K562 (cell line): ENCODE data around the gene FRMPD4. TPM values are rescaled to one million over a fixed set of nuclear protein-coding genes. Genes with fewer than 3 reads are reported as not detected.

Experiments used
- ATAC-seq: fragments of 200-7000 bp; cut with Tn5 transposase; 3 replicates; pipeline ENCODE4 v1.9.1; 2020; ENCODE audit warnings: moderate library complexity
- BruUV-seq: library from RNA; stranded (reverse); fragments of 400-500 nt; replicated peaks from 2 replicates; lab custom pipeline; 2021; lab: Mats Ljungman, UMichigan
- CTCF ChIA-PET: fragments of 300-600 bp; formaldehyde crosslinking; extraction: SDS; loops from one replicate; lab custom pipeline; 2021; ENCODE audit warnings: low intra/inter-chr PET ratio; lab: Yijun Ruan, JAX
- POLR2A ChIA-PET: fragments of 300-600, 350-650 bp; sonication (Branson Sonifier 250); formaldehyde crosslinking; extraction: SDS; loops from one replicate; lab custom pipeline; 2021; ENCODE audit warnings: antibody characterized with exemption, inconsistent platforms; lab: Yijun Ruan, JAX
- DNase-seq, 4 experiments: peaks; one replicate each; pipeline versions ENCODE4 v3.0.0 to v3.0.0-alpha.2; 2011 to 2018; ENCODE audit warnings: low spot score in 3 of 4, mixed read lengths in 3 of 4; ENCODE audit errors: extremely low read depth in 1 of 4
- FAIRE-seq: peaks from 2 replicates; lab custom pipeline; 2011; peaks lifted over from hg19 to GRCh38; lab: Jason Lieb, UNC
- H2AFZ ChIP-seq: 2 replicates; pipeline ENCODE4 v1.6.0; 2011; ENCODE audit warnings: low read depth, low read length, control low read depth, inconsistent platforms
- H3K27ac ChIP-seq: fragments of 200-600 bp; 3 replicates; pipeline ENCODE4 v1.8.0; 2011; ENCODE audit warnings: low read depth, mild to moderate bottlenecking, control low read depth, inconsistent platforms, low read length, moderate library complexity, mixed read lengths; ENCODE audit errors: extremely low read depth
- H3K27me3 ChIP-seq, 2 experiments: fragments of 300-600 bp in 1 of 2; 2 replicates in 1 of 2; 3 replicates in 1 of 2; pipeline versions ENCODE4 v1.6.0 to v1.8.0; 2011; ENCODE audit warnings: inconsistent platforms in 2 of 2, low read length in 2 of 2, mild to moderate bottlenecking in 1 of 2, mixed read lengths in 1 of 2, moderate library complexity in 1 of 2; ENCODE audit not compliant: control insufficient read depth in 2 of 2, insufficient read depth in 2 of 2
- H3K36me3 ChIP-seq: fragments of 300-600 bp; 3 replicates; pipeline ENCODE4 v1.8.0; 2011; ENCODE audit warnings: mild to moderate bottlenecking, low read length, inconsistent platforms; ENCODE audit not compliant: control insufficient read depth, insufficient read depth
- H3K4me1 ChIP-seq, 2 experiments: fragments of 200-600 bp in 1 of 2; replicated peaks in 1 of 2; 2 replicates in 1 of 2; 3 replicates in 1 of 2; pipeline versions ENCODE4 v1.5.1 to v1.8.0; 2011; ENCODE audit warnings: inconsistent platforms in 2 of 2, low read length in 2 of 2, mild to moderate bottlenecking in 1 of 2, mixed read lengths in 1 of 2, moderate library complexity in 1 of 2; ENCODE audit not compliant: control insufficient read depth in 2 of 2, insufficient read depth in 2 of 2
- H3K4me2 ChIP-seq: 2 replicates; pipeline ENCODE4 v1.6.1; 2011; ENCODE audit warnings: low read length, control low read depth, inconsistent platforms, mixed read lengths; ENCODE audit not compliant: insufficient read depth
- H3K4me3 ChIP-seq: fragments of 200-600 bp; sonication (generic), shearing (Covaris generic); 2 replicates; pipeline ENCODE4 v1.5.1; 2016; ENCODE audit warnings: control low read depth, inconsistent platforms
- H3K79me2 ChIP-seq: fragments of 200-600 bp; 3 replicates; pipeline ENCODE4 v1.8.0; 2011; ENCODE audit warnings: low read length, inconsistent platforms; ENCODE audit not compliant: control insufficient read depth, insufficient read depth
- H3K9ac ChIP-seq, 2 experiments: 2 replicates each; pipeline versions ENCODE4 v1.6.0 to v1.6.1; 2011; ENCODE audit warnings: low read depth in 2 of 2, low read length in 2 of 2, control low read depth in 1 of 2, inconsistent platforms in 1 of 2, mild to moderate bottlenecking in 1 of 2, mixed read lengths in 1 of 2; ENCODE audit not compliant: insufficient read depth in 1 of 2
- H3K9me1 ChIP-seq: one replicate; pipeline ENCODE4 v1.6.0; 2011; ENCODE audit warnings: inconsistent platforms, mild to moderate bottlenecking, low read length, moderate library complexity; ENCODE audit not compliant: control insufficient read depth, insufficient read depth
- H3K9me3 ChIP-seq: replicated peaks from 2 replicates; pipeline ENCODE4 v1.5.1; 2011; ENCODE audit warnings: low read depth, low read length, inconsistent platforms; ENCODE audit not compliant: control insufficient read depth, insufficient read depth
- H4K20me1 ChIP-seq: replicated peaks from 2 replicates; pipeline ENCODE4 v1.6.1; 2011; ENCODE audit warnings: low read length, inconsistent platforms, mixed read lengths; ENCODE audit not compliant: control insufficient read depth, insufficient read depth
- BRD9 ChIP-seq: fragments of 450-650 bp; IDR thresholded peaks from 2 replicates; pipeline ENCODE4 v1.6.1; 2018; ENCODE audit warnings: low read depth; ENCODE audit not compliant: partially characterized antibody
- CTCF ChIP-seq, 3 experiments: IDR thresholded peaks in 2 of 3; conservative IDR thresholded peaks in 1 of 3; 2 replicates each; pipeline ENCODE4 v1.5.1; 2011 to 2012; ENCODE audit warnings: low read length in 3 of 3, mild to moderate bottlenecking in 3 of 3, control low read depth in 2 of 3, improper control_type of control experiment in 1 of 3, inconsistent platforms in 1 of 3, low read depth in 1 of 3, mixed read lengths in 1 of 3, moderate library complexity in 1 of 3; ENCODE audit not compliant: insufficient read depth in 2 of 3
- DLX4 ChIP-seq: fragments of 250-450 bp; sonication (Bioruptor Pico); IDR thresholded peaks from 2 replicates; pipeline ENCODE4 v1.6.1; 2021; ENCODE audit warnings: mild to moderate bottlenecking
- FOSL1 ChIP-seq: fragments of 200-800 bp; sonication (Bioruptor generic); conservative IDR thresholded peaks from 2 replicates; pipeline ENCODE4 v1.6.1; 2016; ENCODE audit warnings: missing genetic modification characterization, missing compliant biosample characterization
- HDAC6 ChIP-seq: IDR thresholded peaks from 2 replicates; pipeline ENCODE4 v1.6.1; 2012; ENCODE audit warnings: low read depth, mild to moderate bottlenecking, control low read depth, inconsistent platforms, low read length, moderate library complexity
- IRF2 ChIP-seq: sonication (generic); formaldehyde crosslinking; IDR thresholded peaks from 2 replicates; pipeline ENCODE4 v1.8.1; 2022; ENCODE audit warnings: mild to moderate bottlenecking, missing genetic modification reagents
- L3MBTL2 ChIP-seq: fragments of 450-650 bp; IDR thresholded peaks from 2 replicates; pipeline ENCODE4 v1.6.1; 2016; ENCODE audit warnings: mild to moderate bottlenecking, moderate library complexity
- MTA2 ChIP-seq: fragments of 450-650 bp; IDR thresholded peaks from 2 replicates; pipeline ENCODE4 v1.6.1; 2016; ENCODE audit warnings: low read depth
- NEUROD1 ChIP-seq: fragments of 150-350 bp; IDR thresholded peaks from 2 replicates; pipeline ENCODE4 v1.6.1; 2014; ENCODE audit warnings: borderline replicate concordance, low read length, low read depth; ENCODE audit not compliant: partially characterized antibody
- RFX1 ChIP-seq: fragments of 450-650 bp; IDR thresholded peaks from 2 replicates; pipeline ENCODE4 v1.6.1; 2016; ENCODE audit warnings: mild to moderate bottlenecking, moderate library complexity
- SREBF1 ChIP-seq: fragments of 150-350 bp; IDR thresholded peaks from 2 replicates; pipeline ENCODE4 v1.6.1; 2014; ENCODE audit warnings: antibody characterized with exemption, low read depth, low read length, borderline replicate concordance
- TAL1 ChIP-seq: fragments of 450-650 bp; IDR thresholded peaks from 2 replicates; pipeline ENCODE4 v1.6.1; 2016; ENCODE audit warnings: mild to moderate bottlenecking
- TCF7L2 ChIP-seq: fragments of 150-350 bp; IDR thresholded peaks from 2 replicates; pipeline ENCODE4 v1.6.1; 2016; ENCODE audit warnings: low read depth, mild to moderate bottlenecking, low read length, moderate library complexity
- TCFL5 ChIP-seq: fragments of 250-450 bp; sonication (Bioruptor Pico); conservative IDR thresholded peaks from 2 replicates; pipeline ENCODE4 v1.6.1; 2021; ENCODE audit warnings: mild to moderate bottlenecking, moderate library complexity, matching md5 sums
- ZKSCAN8 ChIP-seq: fragments of 200-800 bp; sonication (Bioruptor generic); IDR thresholded peaks from 2 replicates; pipeline ENCODE4 v1.6.1; 2016; ENCODE audit warnings: missing genetic modification characterization, missing compliant biosample characterization
- ZNF398 ChIP-seq: fragments of 250-450 bp; sonication (Bioruptor Pico); IDR thresholded peaks from 2 replicates; pipeline ENCODE4 v1.8.0; 2021; ENCODE audit warnings: moderate library complexity, mild to moderate bottlenecking, inconsistent platforms
- ZNF589 ChIP-seq: fragments of 200-800 bp; sonication (Bioruptor generic); IDR thresholded peaks from 2 replicates; pipeline ENCODE4 v1.6.1; 2016; ENCODE audit warnings: low read depth, missing genetic modification characterization, missing compliant biosample characterization
- WGBS: fragments of 100-300 bp; shearing (Covaris generic); methylation state at CpG from one replicate; pipeline ENCODE4 v1.1.6; 2016; ENCODE audit warnings: low coverage, mixed read lengths; ENCODE audit not compliant: insufficient coverage; ENCODE audit errors: missing lambda C conversion rate; 5-methylcytosine and 5-hydroxymethylcytosine counted together
- in situ Hi-C: fragments of 300-500 bp; cut with MboI; formaldehyde crosslinking; loops from 4 replicates; pipeline ENCODE4 v1.15.0; 2018; ENCODE audit warnings: inconsistent platforms, mixed read lengths
- intact Hi-C: fragments of 100-400 bp; cut with micrococcal nuclease; formaldehyde crosslinking; loops from 2 replicates; pipeline ENCODE4 v1.14.2; 2022
- polyA plus RNA-seq, 8 experiments: library from polyadenylated mRNA; depleted of rRNA in 4 of 8; stranded (reverse) in 5 of 8; unstranded in 3 of 8; fragments of >200 nt; fragmentation: Nextera tagmentation in 2 of 8; fragmentation: Illumina TruSeq in 1 of 8; extraction: Ambion mirVana in 2 of 8; extraction: Trizol in 1 of 8; gene quantifications; 2 replicates each; pipeline versions ENCODE4 v1.2.1 to v1.2.3, GENCODE V29; 2011 to 2014; ENCODE audit warnings: inconsistent platforms in 1 of 8, missing spikeins in 1 of 8
- total RNA-seq, 7 experiments: library from RNA; depleted of rRNA in 6 of 7; stranded (reverse); fragments of >200 nt in 6 of 7; fragmentation: Illumina TruSeq in 2 of 7; extraction: Trizol in 2 of 7; gene quantifications; 2 replicates each; pipeline versions ENCODE4 v1.2.1 to v1.2.3, GENCODE V29; 2011 to 2021; ENCODE audit warnings: low replicate concordance in 1 of 7
- TF ChIP-seq, protein P1 (sequence below): fragments of 250-450 bp; sonication (Bioruptor Pico); IDR thresholded peaks from 2 replicates; pipeline ENCODE4 v1.5.0; 2020; ENCODE audit warnings: mild to moderate bottlenecking, borderline replicate concordance

The FRMPD4 gene
- total and polyA plus RNA-seq, 9 of the 15 experiments (the other 6 are each of a cell fraction or from before 2014, with no cell fraction given), result not detected

- intact Hi-C loops, result no loop called here
- no peaks in the 10 kb centered on the region for H4K20me1 ChIP-seq
- in situ Hi-C loops, result no loop called here
- ChIA-PET POLR2A (no interaction called here), CTCF (no interaction called here)
- H3K9me3 ChIP-seq, result no peaks in the 10 kb centered on the region
- H2AFZ ChIP-seq, result no peak overlapping the region
- DNase-seq, result no peak
- no peaks in the 10 kb centered on the region for H3K9me1 ChIP-seq
- no peak overlapping the region for H3K9ac ChIP-seq
- H3K79me2 ChIP-seq, result no peaks in the 10 kb centered on the region
- H3K4me3 ChIP-seq, result no peak overlapping the region
- BruUV-seq, result no TSS peak
- no peak overlapping the region for H3K27ac ChIP-seq
- TF ChIP-seq IRF2 (CRISPR knock-in tag) (no peak), RFX1 (no peak), HDAC6 (no peak), NEUROD1 (no peak), L3MBTL2 (no peak), ZKSCAN8 (CRISPR knock-in tag) (no peak), TCF7L2 (no peak), ZNF589 (CRISPR knock-in tag) (no peak), TAL1 (no peak), BRD9 (no peak), TCFL5 (no peak), MTA2 (no peak), ZNF398 (CRISPR knock-in tag) (no peak), FOSL1 (no peak), CTCF (IDR thresholded peaks at IDR 0.05 in 2 of 3, conservative IDR thresholded peaks at IDR 0.05 in 1 of 3; ENCODE audit: insufficient read depth in 2 of 3, low read depth in 1 of 3, low read length in 3 of 3) (no peak), SREBF1 (no peak), DLX4 (no peak)
- TF ChIP-seq, protein P1, sequence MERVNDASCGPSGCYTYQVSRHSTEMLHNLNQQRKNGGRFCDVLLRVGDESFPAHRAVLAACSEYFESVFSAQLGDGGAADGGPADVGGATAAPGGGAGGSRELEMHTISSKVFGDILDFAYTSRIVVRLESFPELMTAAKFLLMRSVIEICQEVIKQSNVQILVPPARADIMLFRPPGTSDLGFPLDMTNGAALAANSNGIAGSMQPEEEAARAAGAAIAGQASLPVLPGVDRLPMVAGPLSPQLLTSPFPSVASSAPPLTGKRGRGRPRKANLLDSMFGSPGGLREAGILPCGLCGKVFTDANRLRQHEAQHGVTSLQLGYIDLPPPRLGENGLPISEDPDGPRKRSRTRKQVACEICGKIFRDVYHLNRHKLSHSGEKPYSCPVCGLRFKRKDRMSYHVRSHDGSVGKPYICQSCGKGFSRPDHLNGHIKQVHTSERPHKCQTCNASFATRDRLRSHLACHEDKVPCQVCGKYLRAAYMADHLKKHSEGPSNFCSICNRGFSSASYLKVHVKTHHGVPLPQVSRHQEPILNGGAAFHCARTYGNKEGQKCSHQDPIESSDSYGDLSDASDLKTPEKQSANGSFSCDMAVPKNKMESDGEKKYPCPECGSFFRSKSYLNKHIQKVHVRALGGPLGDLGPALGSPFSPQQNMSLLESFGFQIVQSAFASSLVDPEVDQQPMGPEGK (CRISPR knock-in tag), result no peak
- TF ChIP-seq, all 486 proteins: peak for 0
- Histone ChIP-seq H3K4me1 (no peaks in the 10 kb centered on the region), H3K4me2 (no peak overlapping the region), H3K36me3 (no peaks in the 10 kb centered on the region), H3K27me3 (no peaks in the 10 kb centered on the region)
- no peak for FAIRE-seq
- WGBS, result 0% methylated on average over 5 of the region's 5 CpGs
- no peak for ATAC-seq
These were observed 214.6 kb downstream of the FRMPD4 start for GRCh38 chrX:12352922-12353321.
